Choroid plexus epithelial cell (primary cell): ENCODE data around the gene ATN1.
"Not testable (repeated sequence)": the region's sequence is repeated elsewhere in the genome, so short reads cannot be mapped to it uniquely, and the experiment has no call there.

Experiments
- DNase-seq: peaks from one replicate; pipeline ENCODE4 v3.0.0-alpha.2; 2010; ENCODE audit warnings: low read depth
- H3K4me3 ChIP-seq: 2 replicates; pipeline ENCODE4 v1.5.1; 2011; ENCODE audit warnings: low read depth, mild to moderate bottlenecking, control low read depth, low read length, moderate library complexity
- TF ChIP-seq, protein P1 (sequence below): conservative IDR thresholded peaks from 2 replicates; pipeline ENCODE4 v1.5.1; 2011; ENCODE audit warnings: low read depth, mild to moderate bottlenecking, control low read depth, inconsistent platforms, low read length, moderate library complexity

The ATN1 gene

DNA sequence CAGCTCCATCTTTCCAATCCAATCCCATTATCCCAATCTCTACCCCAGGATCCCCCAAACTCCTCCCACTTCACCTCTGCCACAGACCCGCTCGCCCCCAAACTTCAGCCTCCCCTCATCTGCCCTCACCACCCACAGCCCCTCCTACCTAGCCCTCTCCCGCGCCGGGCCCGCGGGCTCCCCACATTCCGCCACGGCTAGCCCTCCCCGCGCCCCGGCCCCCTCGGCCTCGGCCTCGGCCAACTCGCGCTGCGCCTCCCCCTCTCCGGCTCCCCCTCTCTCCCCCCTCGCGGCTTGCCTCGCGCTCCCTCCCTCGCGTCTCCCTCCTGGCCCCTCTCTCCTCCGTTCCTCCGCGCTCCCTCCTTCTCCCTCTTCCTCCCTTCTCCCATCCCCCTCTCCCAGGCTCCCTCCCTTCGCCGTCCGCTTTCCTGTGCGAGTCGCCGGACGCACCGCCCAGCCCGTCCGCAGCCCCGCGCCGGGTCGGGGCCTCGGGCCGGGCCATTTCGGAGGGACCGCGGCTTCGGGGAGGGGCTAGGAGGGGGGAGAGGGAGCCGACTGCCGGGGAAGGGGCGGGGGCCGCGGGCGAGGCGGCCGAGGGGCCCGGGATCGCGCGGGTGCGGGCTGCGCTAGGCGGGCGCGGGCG, at the start of gene ATN1:
Gene ATN1, plus strand, starts transcription at position 581 of the 643 bp plus-strand sequence. CDS start 6,043 bp downstream, outside the sequence.
- DNase-seq, result peak; percentile 82
- H3K4me3 ChIP-seq, result peak within 1 kb of the TSS; percentile 79
- TF ChIP-seq, protein P1, sequence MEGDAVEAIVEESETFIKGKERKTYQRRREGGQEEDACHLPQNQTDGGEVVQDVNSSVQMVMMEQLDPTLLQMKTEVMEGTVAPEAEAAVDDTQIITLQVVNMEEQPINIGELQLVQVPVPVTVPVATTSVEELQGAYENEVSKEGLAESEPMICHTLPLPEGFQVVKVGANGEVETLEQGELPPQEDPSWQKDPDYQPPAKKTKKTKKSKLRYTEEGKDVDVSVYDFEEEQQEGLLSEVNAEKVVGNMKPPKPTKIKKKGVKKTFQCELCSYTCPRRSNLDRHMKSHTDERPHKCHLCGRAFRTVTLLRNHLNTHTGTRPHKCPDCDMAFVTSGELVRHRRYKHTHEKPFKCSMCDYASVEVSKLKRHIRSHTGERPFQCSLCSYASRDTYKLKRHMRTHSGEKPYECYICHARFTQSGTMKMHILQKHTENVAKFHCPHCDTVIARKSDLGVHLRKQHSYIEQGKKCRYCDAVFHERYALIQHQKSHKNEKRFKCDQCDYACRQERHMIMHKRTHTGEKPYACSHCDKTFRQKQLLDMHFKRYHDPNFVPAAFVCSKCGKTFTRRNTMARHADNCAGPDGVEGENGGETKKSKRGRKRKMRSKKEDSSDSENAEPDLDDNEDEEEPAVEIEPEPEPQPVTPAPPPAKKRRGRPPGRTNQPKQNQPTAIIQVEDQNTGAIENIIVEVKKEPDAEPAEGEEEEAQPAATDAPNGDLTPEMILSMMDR, result no peak

GRCh38 chr12:6879824-6880223, 47.9 kb upstream of the ATN1 start:
- DNase-seq, result not testable (repeated sequence)

DNA sequence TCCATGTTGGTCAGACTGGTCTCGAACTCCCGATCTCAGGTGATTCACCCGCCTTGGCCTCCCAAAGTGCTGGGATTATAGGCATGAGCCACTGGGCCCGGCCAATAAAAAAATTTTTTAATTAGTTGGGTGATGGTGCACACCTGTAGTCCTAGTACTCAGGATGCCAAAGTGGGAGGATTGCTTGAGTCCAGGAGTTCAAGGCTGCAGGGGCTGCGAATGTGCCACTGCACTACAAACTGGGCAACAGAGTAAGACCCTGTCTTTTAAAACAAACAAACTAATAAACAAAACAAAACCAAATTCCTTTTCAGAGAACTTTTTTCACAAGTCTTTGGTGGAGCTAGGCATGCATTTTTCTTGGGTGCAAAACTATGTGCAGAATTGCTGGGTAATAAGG, 44.5 kb upstream of the ATN1 start:
- no peak for DNase-seq
- H3K4me3 ChIP-seq, result no peak overlapping the region
- TF ChIP-seq, protein P1, result no peak

More at GRCh38 chr12:6879824-6880223, 47.9 kb upstream of the ATN1 start:
- H3K4me3 ChIP-seq, result not testable (repeated sequence)

GRCh38 chr12:6883683-6884082, 44.1 kb upstream of the ATN1 start:
- no peak for DNase-seq
- TF ChIP-seq, protein P1, result no peak
- H3K4me3 ChIP-seq, result no peak overlapping the region

- H3K4me3 ChIP-seq, result no peak overlapping the region
- no peak for DNase-seq
- TF ChIP-seq, protein P1, result no peak
These were observed 43.2 kb upstream of the ATN1 start for GRCh38 chr12:6884539-6884938.

GRCh38 chr12:6886206-6886999, 41.4 kb upstream of the ATN1 start:
- H3K4me3 ChIP-seq, DNase-seq: not testable (repeated sequence)

GRCh38 chr12:6887460-6887859, 40.3 kb upstream of the ATN1 start:
- DNase-seq, result no peak
- H3K4me3 ChIP-seq, result no peak overlapping the region

More at GRCh38 chr12:6887460-6887859, 40.3 kb upstream of the ATN1 start:
- TF ChIP-seq, protein P1, result no peak
